ENCODE data around the gene DALRD3.

Gene DALRD3

DNA sequence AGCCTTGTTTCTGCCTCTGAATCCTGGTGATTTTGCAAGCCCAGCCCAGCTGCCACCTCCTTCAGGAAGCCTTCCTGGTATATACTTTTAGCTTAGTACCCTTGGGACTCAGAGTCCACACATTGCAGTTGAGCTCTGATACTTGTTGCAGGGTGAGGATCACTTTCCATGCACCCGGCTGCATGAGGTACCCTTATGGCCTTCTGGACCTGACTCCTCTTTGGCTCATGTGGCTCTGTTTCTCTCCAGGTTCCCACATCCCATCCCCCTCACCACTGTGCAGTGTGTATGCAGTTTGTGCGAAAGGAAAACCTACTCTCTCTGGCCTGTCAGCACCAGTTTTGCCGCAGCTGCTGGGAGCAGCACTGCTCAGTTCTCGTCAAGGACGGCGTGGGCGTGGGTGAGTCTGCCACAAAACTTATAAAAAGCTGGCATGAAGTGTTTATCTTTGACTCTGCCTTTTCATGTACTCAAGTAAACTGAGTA is 51.5 kb downstream of the DALRD3 start:
- Histone ChIP-seq H3K4me3 (ENCODE audit: low read length) (no peak overlapping the region), H3K9me3 (ENCODE audit: low read length) (no peaks in the 10 kb centered on the region), H3K36me3 (ENCODE audit: insufficient read depth, low read length) (peaks cover 67% of the 10 kb centered on the region), H3K4me1 (ENCODE audit: insufficient read depth, low read length) (no peaks in the 10 kb centered on the region), H2AFZ (ENCODE audit: low read depth, low read length) (no peak overlapping the region), H3K27me3 (ENCODE audit: insufficient read depth, low read length) (no peaks in the 10 kb centered on the region)

DNA sequence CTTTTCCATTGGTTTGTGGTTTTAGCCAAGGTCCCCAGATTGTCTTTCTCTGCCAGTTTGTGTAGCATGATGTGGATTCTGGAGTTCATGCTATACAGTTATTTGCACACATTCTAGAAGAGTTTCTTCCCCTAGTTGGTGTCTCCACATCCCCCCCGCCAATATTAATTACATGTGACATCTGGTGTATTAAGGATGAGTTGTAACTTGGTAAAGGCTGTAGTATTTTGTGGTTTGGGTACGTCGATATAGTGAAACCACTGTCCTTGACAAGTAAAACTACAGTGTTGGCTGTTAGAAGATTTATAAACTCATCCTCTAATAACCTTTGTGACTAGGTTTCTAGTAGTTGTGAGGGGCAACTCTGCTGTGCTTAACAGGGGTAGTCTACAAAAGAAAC is 52.0 kb downstream of the DALRD3 start:
- Histone ChIP-seq H3K9me3 (ENCODE audit: low read length) (no peaks in the 10 kb centered on the region), H3K4me1 (ENCODE audit: insufficient read depth, low read length) (no peaks in the 10 kb centered on the region), H3K27me3 (ENCODE audit: insufficient read depth, low read length) (no peaks in the 10 kb centered on the region), H2AFZ (ENCODE audit: low read depth, low read length) (no peak overlapping the region), H3K36me3 (ENCODE audit: insufficient read depth, low read length) (peaks cover 61% of the 10 kb centered on the region), H3K4me3 (ENCODE audit: low read length) (no peak overlapping the region)
